Heart left ventricle (tissue), 13 donors: ENCODE results near the gene EGFL6.

Experiments
- POLR2A ChIP-seq, 2 donors: fragments of 450-650 bp; IDR thresholded peaks; one replicate each; pipeline ENCODE4 v1.6.1; 2017; ENCODE audit warnings: antibody characterized with exemption in 2 of 2, mild to moderate bottlenecking in 2 of 2, moderate library complexity in 2 of 2
- TF ChIP-seq, protein P1 (sequence below), 12 donors: fragments of 200-600 bp; sonication (generic) in 4 of 12; IDR thresholded peaks; one replicate each; pipeline versions ENCODE4 v1.5.0 to v1.8.0; 2018 to 2022; ENCODE audit warnings: antibody characterized with exemption in 12 of 12, mild to moderate bottlenecking in 5 of 12
- donor health status: ischemic (EF 13 %, LVEDD 7.1; RV severe dilation, severe dysfunction).
- donor health status: DM: no; HTN: yes; CAD: no.
- donor health status: DM: no; HTN: no; CAD: no.
- donor health status: ischemic (EF 25% LVEDD 6.9; RV normal size, moderate dysfunction).
- donor health status: ischemic (EF 25% LVEDD 5.7; RV mildly dilated, moderate dysfunction).
- donor health status: ischemic (EF 35%, LVEDD 5.7; RV mildly dilated, moderate dysfunction).
- donor health status: nonischemic (EF 11% LVEDD 7.7; RV severe dilation, severe dysfunction).
- donor health status: DM: yes; HTN: yes; CAD: no.
- donor health status: PGD.
- donor health status: ischemic (EF 29% LVEDD 5.4; RV normal size, mild dysfunction).
- donor health status: nonischemic (EF 23%, LVEDD 6.1; RV moderate dilation, normal function).

- TF ChIP-seq, protein P1, sequence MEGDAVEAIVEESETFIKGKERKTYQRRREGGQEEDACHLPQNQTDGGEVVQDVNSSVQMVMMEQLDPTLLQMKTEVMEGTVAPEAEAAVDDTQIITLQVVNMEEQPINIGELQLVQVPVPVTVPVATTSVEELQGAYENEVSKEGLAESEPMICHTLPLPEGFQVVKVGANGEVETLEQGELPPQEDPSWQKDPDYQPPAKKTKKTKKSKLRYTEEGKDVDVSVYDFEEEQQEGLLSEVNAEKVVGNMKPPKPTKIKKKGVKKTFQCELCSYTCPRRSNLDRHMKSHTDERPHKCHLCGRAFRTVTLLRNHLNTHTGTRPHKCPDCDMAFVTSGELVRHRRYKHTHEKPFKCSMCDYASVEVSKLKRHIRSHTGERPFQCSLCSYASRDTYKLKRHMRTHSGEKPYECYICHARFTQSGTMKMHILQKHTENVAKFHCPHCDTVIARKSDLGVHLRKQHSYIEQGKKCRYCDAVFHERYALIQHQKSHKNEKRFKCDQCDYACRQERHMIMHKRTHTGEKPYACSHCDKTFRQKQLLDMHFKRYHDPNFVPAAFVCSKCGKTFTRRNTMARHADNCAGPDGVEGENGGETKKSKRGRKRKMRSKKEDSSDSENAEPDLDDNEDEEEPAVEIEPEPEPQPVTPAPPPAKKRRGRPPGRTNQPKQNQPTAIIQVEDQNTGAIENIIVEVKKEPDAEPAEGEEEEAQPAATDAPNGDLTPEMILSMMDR (IDR thresholded peaks at IDR 0.05): no peak
- no peak for TF ChIP-seq POLR2A (IDR thresholded peaks at IDR 0.05)
Observed at GRCh38 chrX:13659063-13659462, 89.7 kb downstream of the EGFL6 start.
